ENCODE measurements around the gene ADCY3.

Gene ADCY3

GRCh38 chr2:24842081-24843050 lies 77.7 kb downstream of the ADCY3 start:
- no peak for TF ChIP-seq CTCF (IDR thresholded peaks at IDR 0.05; ENCODE audit: low read depth, low read length)

GRCh38 chr2:24840962-24841945 lies 78.8 kb downstream of the ADCY3 start:
- TF ChIP-seq CTCF (IDR thresholded peaks at IDR 0.05; ENCODE audit: low read depth, low read length) = no peak
- DNase-seq (ENCODE audit: low read depth in 2 of 2) = no peak

More at GRCh38 chr2:24842081-24843050, 77.7 kb downstream of the ADCY3 start:
- H3K4me3 ChIP-seq (replicated peaks in 1 of 2; ENCODE audit: low read depth in 2 of 2, low read length in 2 of 2) = no peak overlapping the region
- no peak for DNase-seq (ENCODE audit: low read depth in 2 of 2)

GRCh38 chr2:24840164-24840869 lies 79.7 kb downstream of the ADCY3 start:
- TF ChIP-seq CTCF (IDR thresholded peaks at IDR 0.05; ENCODE audit: low read depth, low read length) = no peak
- H3K4me3 ChIP-seq (replicated peaks in 1 of 2; ENCODE audit: low read depth in 2 of 2, low read length in 2 of 2) = no peak overlapping the region
- DNase-seq (ENCODE audit: low read depth in 2 of 2) = no peak

More at GRCh38 chr2:24840962-24841945, 78.8 kb downstream of the ADCY3 start:
- no peak overlapping the region for H3K4me3 ChIP-seq (replicated peaks in 1 of 2; ENCODE audit: low read depth in 2 of 2, low read length in 2 of 2)

DNA sequence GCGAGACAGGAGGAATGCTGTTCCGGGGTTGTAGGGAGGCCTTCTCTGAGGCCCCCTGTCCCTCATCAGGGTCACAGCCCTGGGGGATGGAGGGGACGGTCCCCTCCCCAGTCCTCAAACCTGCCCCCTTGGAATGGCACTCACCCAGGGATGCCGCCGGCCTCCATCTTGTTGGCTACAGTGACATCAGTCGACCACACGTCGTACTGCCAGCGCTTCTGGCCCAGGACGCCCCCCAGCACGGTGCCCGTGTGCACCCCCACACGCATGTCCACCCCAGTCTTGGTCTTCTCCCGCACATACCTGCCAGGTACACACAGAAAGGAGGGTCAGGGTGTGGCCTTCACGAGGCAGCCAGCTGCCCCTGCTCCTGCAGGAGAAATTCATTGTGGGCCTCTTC lies 80.3 kb downstream of the ADCY3 start:
- H3K4me3 ChIP-seq (replicated peaks in 1 of 2; ENCODE audit: low read depth in 2 of 2, low read length in 2 of 2) = no peak overlapping the region
- no peak for DNase-seq (ENCODE audit: low read depth in 2 of 2)
- no peak for TF ChIP-seq CTCF (IDR thresholded peaks at IDR 0.05; ENCODE audit: low read depth, low read length)

DNA sequence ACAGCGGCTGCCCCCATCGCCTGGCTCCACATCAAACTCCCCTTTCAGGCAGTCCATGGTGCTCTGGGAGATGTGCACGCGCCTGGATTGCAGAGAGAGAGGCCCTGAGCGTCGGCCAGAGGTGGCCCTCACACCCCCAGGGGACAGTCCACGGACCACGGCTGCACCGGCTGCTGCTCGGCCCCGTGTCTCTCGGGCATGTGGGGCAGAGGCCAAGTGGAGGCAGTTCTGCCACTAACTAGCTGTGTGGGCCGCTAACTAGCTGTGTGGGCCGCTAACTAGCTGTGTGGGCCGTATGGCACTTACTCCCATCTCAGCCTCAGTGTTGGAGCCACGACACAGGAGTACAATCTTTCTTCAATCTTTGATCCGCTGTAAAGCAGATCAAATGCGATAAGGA lies 81.5 kb downstream of the ADCY3 start:
- TF ChIP-seq CTCF (IDR thresholded peaks at IDR 0.05; ENCODE audit: low read depth, low read length) = no peak
- no peak for DNase-seq (ENCODE audit: low read depth in 2 of 2)
- H3K4me3 ChIP-seq (replicated peaks in 1 of 2; ENCODE audit: low read depth in 2 of 2, low read length in 2 of 2) = no peak overlapping the region

DNA sequence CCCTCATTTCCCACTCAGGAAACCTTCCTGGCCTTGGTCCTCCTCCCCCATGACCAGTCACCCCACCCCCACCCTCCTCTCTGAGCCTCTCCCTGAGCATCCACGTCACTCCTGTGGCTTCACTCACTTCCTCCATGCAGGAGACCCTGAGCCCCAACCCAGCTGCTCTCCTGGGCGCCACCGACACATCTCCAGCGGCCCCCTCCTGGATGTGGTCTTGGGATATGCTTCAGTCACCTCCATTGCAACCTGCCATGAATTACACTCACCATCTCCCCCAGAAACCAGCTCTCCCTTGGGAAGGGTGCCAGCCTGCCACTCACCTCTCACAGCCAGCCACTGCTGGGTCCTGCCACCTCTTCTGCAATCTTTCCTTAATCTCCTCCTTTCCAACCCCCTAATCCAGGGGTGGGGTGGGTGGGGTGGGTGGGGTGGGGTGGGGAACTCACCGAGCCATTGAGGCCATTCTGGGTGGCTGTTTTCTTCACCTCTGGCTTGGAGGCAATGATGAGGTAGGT lies 82.0 kb downstream of the ADCY3 start:
- no peak for DNase-seq (ENCODE audit: low read depth in 2 of 2)
- TF ChIP-seq CTCF (IDR thresholded peaks at IDR 0.05; ENCODE audit: low read depth, low read length) = no peak
- H3K4me3 ChIP-seq (replicated peaks in 1 of 2; ENCODE audit: low read depth in 2 of 2, low read length in 2 of 2) = no peak overlapping the region

Data from cardiac fibroblast (primary cell).